ENCODE results near the gene SYT8. TPM values are rescaled to one million over a fixed set of nuclear protein-coding genes. Genes with fewer than 3 reads are reported as not detected.

Gene SYT8
- total RNA-seq, 2 experiments from 2014 or later = not detected

DNA sequence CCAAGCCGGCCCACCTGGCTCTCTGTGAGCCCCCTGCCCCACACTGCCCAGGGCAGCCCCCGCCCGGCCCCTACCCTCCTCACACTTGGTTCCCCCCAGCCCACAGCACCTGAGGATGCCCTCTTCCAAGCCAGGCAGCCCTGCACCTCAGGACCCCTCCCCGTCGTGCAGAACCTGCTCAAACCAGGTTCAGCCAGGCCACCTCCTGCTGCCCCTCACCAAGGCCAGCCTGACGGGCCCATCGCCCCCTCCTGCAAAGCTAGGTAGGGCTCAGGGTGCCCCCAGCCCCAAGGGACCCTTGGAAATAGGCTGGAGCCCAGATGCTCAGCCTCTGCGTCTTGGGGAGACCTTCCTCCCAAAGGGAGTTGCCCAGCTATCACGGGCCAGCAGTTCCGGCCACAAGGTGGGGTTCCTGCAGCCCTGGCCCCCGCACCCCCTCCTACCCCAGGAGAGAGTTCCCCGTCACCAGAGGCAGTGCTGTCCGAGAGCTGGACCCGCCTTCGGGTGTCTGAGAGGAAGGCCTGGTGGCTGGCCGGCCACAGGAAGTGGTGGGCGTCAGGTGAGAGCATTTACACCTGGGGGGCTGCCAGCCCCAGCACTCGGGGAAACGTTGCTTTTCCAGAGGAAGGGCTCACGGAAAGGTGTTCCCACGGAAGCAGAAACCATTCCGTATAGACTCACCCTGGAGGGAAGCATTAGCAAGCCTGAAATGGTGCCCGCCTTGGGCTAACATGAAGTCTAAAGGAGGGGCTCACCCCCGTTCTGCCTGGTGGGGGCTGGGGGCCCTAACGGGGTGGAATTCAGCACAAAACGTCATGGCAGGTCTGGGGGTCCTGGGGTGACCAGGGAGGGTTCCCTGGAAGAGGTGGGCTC lies 3.2 kb upstream of the SYT8 start:
- no peak overlapping the region for H3K27ac Mint-ChIP-seq
- peaks cover 2% of the 10 kb centered on the region for H3K4me1 Mint-ChIP-seq

DNA sequence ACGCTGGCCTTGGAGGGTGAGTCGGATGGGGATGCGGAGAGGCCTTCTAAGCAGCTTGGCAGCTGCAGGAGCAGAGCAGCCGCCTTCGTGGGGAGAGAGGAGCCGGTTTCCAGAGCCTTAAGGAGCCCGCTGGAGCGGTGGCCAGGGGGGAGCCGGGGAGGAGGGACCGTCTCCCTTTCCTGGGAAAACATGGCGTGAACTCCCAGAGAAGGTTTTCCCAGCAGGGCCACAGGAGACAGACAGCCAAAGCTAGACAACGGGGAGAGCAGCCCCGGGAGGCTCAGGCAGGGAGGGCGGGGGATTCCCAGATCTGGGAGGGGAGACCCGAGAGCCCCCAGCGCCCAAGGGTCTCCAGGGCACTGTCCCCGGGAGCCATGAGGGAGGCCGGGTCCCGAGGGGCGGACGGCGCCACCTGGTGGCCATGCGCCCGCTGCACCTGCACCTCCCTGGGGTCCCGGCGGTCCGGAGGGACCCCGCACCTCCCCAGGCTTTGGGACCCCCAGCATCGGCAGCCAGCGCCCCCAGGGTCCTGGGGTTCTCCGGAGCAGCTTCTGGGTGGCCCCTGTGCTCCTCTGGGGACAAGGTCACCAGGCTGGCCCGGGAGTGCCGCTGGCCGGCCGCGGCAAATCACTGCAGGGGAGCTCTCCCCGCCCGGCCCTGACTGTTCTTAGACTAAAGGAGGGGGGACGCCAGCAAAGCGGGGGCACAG lies 2.4 kb upstream of the SYT8 start:
- H3K27ac Mint-ChIP-seq = no peak overlapping the region
- no peaks in the 10 kb centered on the region for H3K9me3 Mint-ChIP-seq
- DNase-seq = peak; percentile 86

More for the DNA sequence above, 3.2 kb upstream of the SYT8 start:
- peak; percentile 38 for DNase-seq
- H3K36me3 Mint-ChIP-seq = no peaks in the 10 kb centered on the region
- no peak for ATAC-seq (ENCODE audit: low read depth)
- H3K27me3 Mint-ChIP-seq = peaks cover 5% of the 10 kb centered on the region
- no peak overlapping the region for H3K4me3 Mint-ChIP-seq
- POLR2A ChIA-PET = interaction anchor here (1.3 to 2.4 kb wide), 2 partner anchors 137 to 138 kb away, joined by 5 to 26 read pairs; no protein-coding TSS in a partner anchor
- no peaks in the 10 kb centered on the region for H3K9me3 Mint-ChIP-seq

DNA sequence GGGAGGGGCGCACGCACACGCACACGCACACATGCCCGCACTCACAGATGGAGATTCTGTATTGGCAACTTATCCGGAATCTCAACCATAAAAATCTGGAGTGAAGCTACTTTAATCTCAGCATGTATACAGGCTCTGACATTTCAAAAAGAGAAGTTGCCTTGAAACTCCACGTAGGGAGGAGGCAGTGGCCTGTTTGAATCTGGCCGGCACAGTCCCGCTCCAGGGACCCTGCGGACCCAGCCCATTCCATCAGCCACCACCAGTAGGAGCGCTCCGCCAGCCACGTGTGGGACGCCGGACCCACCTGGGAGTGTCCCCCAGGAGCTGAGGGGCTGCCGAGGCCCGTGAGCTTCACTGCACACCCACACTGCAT lies 1.9 kb upstream of the SYT8 start:
- Mint-ChIP-seq H3K4me1 (peaks cover 2% of the 10 kb centered on the region), H3K36me3 (no peaks in the 10 kb centered on the region), H3K27me3 (peaks cover 5% of the 10 kb centered on the region), H3K27ac (no peak overlapping the region), H3K9me3 (no peaks in the 10 kb centered on the region), H3K4me3 (no peak overlapping the region)
- ATAC-seq (ENCODE audit: low read depth) (no peak), DNase-seq (no peak)
- POLR2A ChIA-PET = interaction anchor here (1.0 to 2.4 kb wide), 4 partner anchors 75 to 180 kb away, joined by 4 to 26 read pairs (median 4); no protein-coding TSS in a partner anchor

More for the DNA sequence above, 2.4 kb upstream of the SYT8 start:
- Mint-ChIP-seq H3K4me3 (no peak overlapping the region), H3K4me1 (peaks cover 2% of the 10 kb centered on the region), H3K27me3 (peaks cover 5% of the 10 kb centered on the region), H3K36me3 (no peaks in the 10 kb centered on the region)
- ATAC-seq (ENCODE audit: low read depth) = peak; percentile 65
- POLR2A ChIA-PET = interaction anchor here (1.0 to 2.4 kb wide), 4 partner anchors 75 to 179 kb away, joined by 4 to 26 read pairs (median 4); no protein-coding TSS in a partner anchor

DNA sequence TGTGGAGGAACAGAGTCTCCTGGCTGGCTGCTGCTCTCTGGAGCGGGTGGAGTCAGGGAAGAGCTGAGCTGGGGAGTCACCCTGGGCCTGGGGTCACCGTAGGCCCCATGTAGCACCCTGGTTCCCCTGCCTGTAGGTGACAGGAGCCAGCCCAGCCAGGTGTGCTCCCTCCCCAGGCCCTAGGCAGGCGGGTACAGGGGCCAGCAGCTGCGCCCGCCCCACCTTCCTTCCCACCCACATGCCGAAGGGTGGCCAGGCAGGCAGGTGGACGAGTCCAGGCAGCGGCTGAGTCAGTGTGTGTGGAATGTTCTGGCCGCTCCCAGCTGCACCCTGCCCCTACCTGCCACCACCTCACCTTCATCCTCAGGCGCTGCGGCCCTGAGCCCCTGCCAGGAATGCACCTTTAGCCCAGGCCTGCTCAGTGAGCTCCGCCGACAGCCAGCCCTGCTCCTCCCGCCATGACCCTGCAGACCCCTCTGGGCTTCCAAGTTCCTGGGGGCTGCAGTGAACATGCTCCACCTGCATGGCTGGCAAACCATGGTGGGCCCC lies 654 bp upstream of the SYT8 start:
- Mint-ChIP-seq H3K4me1 (peaks cover 2% of the 10 kb centered on the region), H3K27me3 (peaks cover 3% of the 10 kb centered on the region), H3K4me3 (no peak overlapping the region), H3K9me3 (no peaks in the 10 kb centered on the region), H3K27ac (no peak overlapping the region), H3K36me3 (no peaks in the 10 kb centered on the region)
- POLR2A ChIA-PET = interaction anchor here (2.4 kb wide), 1 partner anchor 140 kb away, joined by 26 read pairs; no protein-coding TSS in a partner anchor
- DNase-seq (no peak), ATAC-seq (ENCODE audit: low read depth) (no peak)

DNA sequence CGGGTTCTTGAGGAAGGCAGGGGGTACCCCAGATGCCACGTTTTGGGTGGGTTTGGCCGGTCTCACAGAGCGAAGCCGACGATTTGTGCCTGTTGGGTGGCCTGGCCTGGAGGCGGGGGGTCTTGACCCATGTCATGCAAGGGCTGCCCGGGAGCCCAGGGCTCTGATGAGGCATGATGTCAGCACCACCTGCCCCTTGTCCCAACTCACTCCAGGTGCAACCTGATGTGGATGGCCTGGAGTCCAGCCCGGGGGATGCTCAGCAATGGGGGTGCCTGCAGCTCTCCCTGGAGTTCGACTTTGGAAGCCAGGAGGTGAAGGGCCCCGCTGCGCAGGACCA lies 851 bp downstream of the SYT8 start:
- Mint-ChIP-seq H3K4me3 (no peak overlapping the region), H3K4me1 (peaks cover 7% of the 10 kb centered on the region), H3K9me3 (no peaks in the 10 kb centered on the region), H3K27me3 (no peaks in the 10 kb centered on the region), H3K36me3 (no peaks in the 10 kb centered on the region), H3K27ac (no peak overlapping the region)
- POLR2A ChIA-PET = no interaction called here
- peak; percentile 35 for DNase-seq
- ATAC-seq (ENCODE audit: low read depth) = no peak

DNA sequence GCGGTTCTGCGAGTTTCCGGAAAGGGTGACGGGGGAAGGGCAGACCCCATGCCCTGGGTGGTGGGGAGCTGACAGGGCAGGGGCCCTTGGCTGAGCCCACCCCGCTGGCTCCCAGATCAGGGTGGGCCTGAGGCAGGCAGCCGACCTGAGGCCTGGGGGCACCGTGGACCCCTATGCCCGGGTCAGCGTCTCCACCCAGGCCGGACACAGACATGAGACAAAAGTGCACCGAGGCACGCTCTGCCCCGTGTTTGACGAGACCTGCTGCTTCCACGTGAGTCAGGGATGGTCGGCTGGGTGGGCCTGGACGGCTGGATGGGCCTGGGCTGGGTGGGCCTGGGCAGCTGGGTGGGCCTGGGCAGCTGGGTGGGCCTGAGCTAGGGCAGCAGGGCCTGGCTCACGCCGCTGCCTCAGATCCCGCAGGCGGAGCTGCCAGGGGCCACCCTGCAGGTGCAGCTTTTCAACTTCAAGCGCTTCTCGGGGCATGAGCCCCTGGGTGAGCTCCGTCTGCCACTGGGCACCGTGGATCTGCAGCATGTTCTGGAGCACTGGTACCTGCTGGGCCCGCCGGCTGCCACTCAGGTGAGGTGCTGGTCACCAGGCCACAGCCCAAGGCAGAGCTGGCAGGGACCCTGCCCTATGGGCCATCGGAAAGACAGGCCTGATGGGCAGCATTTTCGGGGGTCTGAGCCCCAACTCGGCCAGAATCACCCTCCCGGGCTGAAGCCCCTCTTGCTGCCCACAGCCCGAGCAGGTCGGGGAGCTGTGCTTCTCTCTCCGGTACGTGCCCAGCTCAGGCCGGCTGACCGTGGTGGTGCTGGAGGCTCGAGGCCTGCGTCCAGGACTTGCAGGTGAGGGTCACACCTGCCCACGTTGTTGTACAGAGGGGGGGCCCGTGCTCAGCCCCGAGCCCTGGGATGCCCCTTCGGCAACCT lies 1.5 kb downstream of the SYT8 start:
- Mint-ChIP-seq H3K27ac (no peak overlapping the region), H3K4me1 (peaks cover 7% of the 10 kb centered on the region), H3K27me3 (no peaks in the 10 kb centered on the region), H3K4me3 (no peak overlapping the region), H3K36me3 (no peaks in the 10 kb centered on the region), H3K9me3 (no peaks in the 10 kb centered on the region)
- ATAC-seq (ENCODE audit: low read depth) = no peak
- DNase-seq = peak; percentile 36
- POLR2A ChIA-PET = no interaction called here

DNA sequence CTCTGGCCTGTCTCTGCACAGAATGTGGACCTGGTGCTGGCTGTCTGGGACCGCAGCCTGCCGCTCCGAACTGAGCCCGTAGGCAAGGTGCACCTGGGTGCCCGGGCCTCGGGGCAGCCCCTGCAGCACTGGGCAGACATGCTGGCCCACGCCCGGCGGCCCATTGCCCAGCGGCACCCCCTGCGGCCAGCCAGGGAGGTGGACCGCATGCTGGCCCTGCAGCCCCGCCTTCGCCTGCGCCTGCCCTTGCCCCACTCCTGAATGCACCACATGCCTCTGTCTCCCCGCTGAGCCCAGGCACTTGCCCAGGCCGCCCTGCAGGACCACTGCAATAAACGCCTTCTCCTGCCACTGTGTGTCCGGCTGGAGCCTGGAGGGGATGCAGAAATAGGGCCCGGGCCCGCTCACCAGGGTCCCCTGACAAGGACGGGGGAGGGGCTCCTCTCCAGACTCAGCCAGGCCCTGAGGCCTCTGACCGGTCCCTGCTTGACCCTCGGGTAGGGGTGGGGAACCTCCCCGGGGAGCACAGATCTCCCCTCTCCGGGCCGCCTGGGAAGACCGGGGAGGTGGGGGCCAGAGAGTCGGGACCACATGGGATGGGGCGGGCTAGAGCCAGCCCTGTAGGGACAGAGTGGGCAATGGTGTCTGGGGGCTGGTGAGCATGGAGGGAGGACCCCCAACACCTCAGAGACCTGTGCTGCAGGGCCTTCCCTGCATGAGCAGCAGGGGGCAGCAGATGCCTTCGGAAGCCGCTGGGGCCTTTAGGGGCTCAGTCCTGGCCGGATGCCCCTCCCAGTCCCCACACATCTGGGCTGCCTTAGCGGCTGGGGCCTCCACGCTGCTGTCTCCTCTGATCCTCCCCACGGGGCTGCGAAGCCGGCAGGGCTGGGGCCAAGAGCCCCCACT lies 2.6 kb downstream of the SYT8 start:
- Mint-ChIP-seq H3K27ac (no peak overlapping the region), H3K4me3 (no peak overlapping the region)
- POLR2A ChIA-PET = interaction anchor here (2.3 kb wide), 1 partner anchor 14 kb away, joined by 15 read pairs; the partner anchor contains the start of gene LSP1

DNA sequence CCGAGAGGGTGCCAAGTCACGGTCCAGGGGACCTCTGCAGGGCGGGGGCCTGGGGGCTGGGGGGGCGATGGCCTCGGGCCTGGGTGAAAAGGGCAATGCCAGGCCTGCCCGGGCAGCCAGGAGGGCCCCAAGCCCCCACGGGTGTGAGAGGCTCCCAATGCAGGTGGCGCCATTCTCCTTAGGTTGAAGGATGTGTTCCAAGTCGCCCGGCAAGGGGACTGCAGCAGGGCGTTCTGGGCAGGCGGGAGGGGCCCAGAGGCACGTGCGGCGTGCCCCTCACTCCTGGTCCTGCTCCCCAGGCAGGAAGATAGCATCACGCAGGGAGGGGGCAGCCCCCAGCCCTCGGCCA lies 3.3 kb downstream of the SYT8 start:
- Mint-ChIP-seq H3K4me3 (no peak overlapping the region), H3K27me3 (no peaks in the 10 kb centered on the region), H3K27ac (no peak overlapping the region), H3K4me1 (peaks cover 8% of the 10 kb centered on the region), H3K9me3 (no peaks in the 10 kb centered on the region), H3K36me3 (no peaks in the 10 kb centered on the region)
- no peak for DNase-seq
- no peak for ATAC-seq (ENCODE audit: low read depth)
- POLR2A ChIA-PET = interaction anchor here (2.3 kb wide), 1 partner anchor 14 kb away, joined by 15 read pairs; the partner anchor contains the start of gene LSP1

More for the DNA sequence above, 2.6 kb downstream of the SYT8 start:
- H3K4me1 Mint-ChIP-seq = peaks cover 6% of the 10 kb centered on the region
- no peaks in the 10 kb centered on the region for H3K36me3 Mint-ChIP-seq
- no peaks in the 10 kb centered on the region for H3K27me3 Mint-ChIP-seq
- DNase-seq (peak; percentile 90), ATAC-seq (ENCODE audit: low read depth) (peak; percentile 92)
- no peaks in the 10 kb centered on the region for H3K9me3 Mint-ChIP-seq

DNA sequence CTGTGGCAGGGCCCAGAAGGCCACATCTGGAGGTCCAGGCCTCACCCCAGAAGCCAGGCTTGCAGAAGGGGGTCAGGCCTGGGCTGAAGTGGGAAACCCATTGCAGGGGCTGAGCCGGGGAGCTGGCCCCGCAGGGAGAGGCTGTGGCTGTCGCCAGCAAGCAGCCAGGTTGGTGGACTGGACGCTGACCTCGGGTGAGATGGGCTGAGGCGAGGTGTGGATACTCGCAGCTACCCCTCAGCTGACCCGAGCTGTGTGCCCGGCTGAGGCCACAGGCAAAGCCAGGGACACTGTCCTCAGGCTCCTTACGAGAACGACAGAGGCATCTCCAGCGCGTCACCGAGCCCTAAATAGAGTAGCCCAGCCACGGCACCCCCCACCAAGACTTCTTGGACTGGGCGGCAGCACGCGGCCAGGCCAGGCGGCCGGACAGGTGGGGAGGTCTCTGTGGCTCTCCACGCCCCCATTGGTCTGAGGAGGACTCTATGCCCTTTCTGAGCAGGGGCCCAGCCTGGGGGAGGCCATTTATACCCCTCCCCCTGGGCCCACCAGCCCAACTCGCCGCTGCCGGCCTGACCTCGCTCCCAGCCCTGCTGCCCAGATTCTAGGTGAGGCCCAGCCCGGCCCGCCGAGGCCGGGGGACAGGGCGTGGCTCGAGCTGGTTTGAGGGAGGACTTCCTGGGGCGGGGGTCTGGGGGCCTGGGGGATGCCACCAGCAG lies 3.8 kb downstream of the SYT8 start, which contains the start of gene TNNI2:
TNNI2 (plus strand) TSS at position 556 of the 719 bp plus-strand sequence. CDS start 716 bp downstream, outside the sequence.
- peaks cover 13% of the 10 kb centered on the region for H3K4me1 Mint-ChIP-seq
- no peak for ATAC-seq (ENCODE audit: low read depth)
- H3K36me3 Mint-ChIP-seq = no peaks in the 10 kb centered on the region
- peak within 1 kb of the TSS; percentile 25 for H3K4me3 Mint-ChIP-seq
- H3K27me3 Mint-ChIP-seq = no peaks in the 10 kb centered on the region
- POLR2A ChIA-PET = interaction anchor here (2.3 kb wide), 1 partner anchor 13 kb away, joined by 15 read pairs; the partner anchor contains the start of gene LSP1
- peak within 1 kb of the TSS; percentile 70 for H3K27ac Mint-ChIP-seq
- DNase-seq = no peak
- no peaks in the 10 kb centered on the region for H3K9me3 Mint-ChIP-seq

DNA sequence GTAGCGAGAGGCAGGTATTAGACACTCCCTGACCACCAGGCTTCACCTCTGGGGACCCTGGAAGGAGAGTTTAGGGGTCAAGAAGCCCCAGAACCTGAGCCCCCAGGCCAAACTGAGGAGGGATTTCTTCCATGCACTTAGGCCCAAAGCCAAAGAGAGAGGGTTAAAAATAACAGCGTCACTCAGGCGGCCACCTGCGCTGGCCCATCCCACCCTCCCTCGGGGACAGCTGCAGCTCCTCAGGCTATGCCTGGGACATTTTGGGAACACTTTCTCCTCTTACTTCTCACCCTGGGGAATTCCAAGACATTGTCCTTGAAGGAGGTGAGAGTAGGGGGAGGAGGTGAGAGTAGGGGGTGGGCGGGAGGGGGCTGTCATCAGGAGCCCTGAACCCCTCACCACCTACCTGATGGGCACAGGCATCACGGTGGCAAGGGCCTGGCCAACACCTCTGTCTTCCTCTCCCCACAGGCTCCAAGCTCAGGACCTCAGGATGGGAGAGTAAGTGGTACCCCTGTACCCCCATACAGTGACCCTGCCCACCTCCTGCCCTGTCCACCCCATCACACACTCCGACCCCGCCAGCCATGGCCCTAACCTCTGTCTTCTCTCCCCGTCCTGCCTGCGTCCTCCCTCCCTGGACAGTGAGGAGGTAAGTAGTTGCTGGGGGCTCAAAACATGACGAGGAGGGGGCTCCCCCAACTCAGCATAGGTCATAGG lies 4.6 kb downstream of the SYT8 start:
- POLR2A ChIA-PET = interaction anchor here (0.6 to 2.3 kb wide), 2 partner anchors 12 to 47 kb away, joined by 3 to 15 read pairs; partner anchors contain the start of gene LSP1

More for the DNA sequence above, 4.6 kb downstream of the SYT8 start:
- H3K4me1 Mint-ChIP-seq = peaks cover 21% of the 10 kb centered on the region
- no peak for DNase-seq
- H3K27me3 Mint-ChIP-seq = no peaks in the 10 kb centered on the region
- H3K27ac Mint-ChIP-seq = peak overlapping the region; percentile 70
- H3K4me3 Mint-ChIP-seq = peak overlapping the region; percentile 25
- H3K36me3 Mint-ChIP-seq = no peaks in the 10 kb centered on the region
- ATAC-seq (ENCODE audit: low read depth) = no peak
- H3K9me3 Mint-ChIP-seq = no peaks in the 10 kb centered on the region
